Lower leg skin (tissue), 4 donors: Measurements from ENCODE around the gene SCLY. TPM values are rescaled to one million over a fixed set of nuclear protein-coding genes. Genes with fewer than 3 reads are reported as not detected.

ENCODE experiments used
- DNase-seq, 2 donors: peaks; one replicate each; pipeline ENCODE4 v3.0.0-alpha.2; 2019; ENCODE audit warnings: low spot score in 2 of 2
- H3K4me3 ChIP-seq: fragments of 200-600 bp; sonication (generic); 2 replicates; pipeline ENCODE4 v1.5.1; 2017; ENCODE audit warnings: mild to moderate bottlenecking, low read depth; ENCODE audit not compliant: poor library complexity, severe bottlenecking
- CTCF ChIP-seq, 3 donors: fragments of 450-650 bp; IDR thresholded peaks; one replicate each; pipeline ENCODE4 v1.5.1; 2016; ENCODE audit warnings: antibody characterized with exemption in 3 of 3, mild to moderate bottlenecking in 3 of 3, moderate library complexity in 2 of 3
- POLR2A ChIP-seq, 2 donors: fragments of 450-650 bp; IDR thresholded peaks; one replicate each; pipeline ENCODE4 v1.6.1; 2016 to 2017; ENCODE audit warnings: antibody characterized with exemption in 2 of 2, mild to moderate bottlenecking in 1 of 2, moderate library complexity in 1 of 2
- WGBS, 2 donors: methylation state at CpG; one replicate each; pipeline ENCODE4 v1.1.5; 2018; 5-methylcytosine and 5-hydroxymethylcytosine counted together
- intact Hi-C: fragments of 100-400 bp; cut with DNase I; formaldehyde crosslinking; loops from one replicate; pipeline ENCODE4 v1.15.0; 2023; ENCODE audit warnings: low total_unique reads
- total RNA-seq, 4 donors: library from RNA; depleted of rRNA; stranded (reverse); fragments of >200 nt; gene quantifications; one replicate each; pipeline ENCODE4 v1.1.0, GENCODE V29; 2016

Gene SCLY
- total RNA-seq, 4 donors from 2014 or later = 2.4 to 12.1 (median 8.2) TPM

- TF ChIP-seq POLR2A (IDR thresholded peaks at IDR 0.05) = no peak
- DNase-seq = no peak
- intact Hi-C loops = no loop called here
- WGBS, 2 donors = 90 to 92% methylated on average over 4 of the region's 4 CpGs
- H3K4me3 ChIP-seq = no peak overlapping the region
Observed at GRCh38 chr2:238021327-238021726, 39.5 kb upstream of the SCLY start.

- no peak overlapping the region for H3K4me3 ChIP-seq
- TF ChIP-seq POLR2A (IDR thresholded peaks at IDR 0.05) (no peak), CTCF (IDR thresholded peaks at IDR 0.05) (no peak)
- intact Hi-C loops = no loop called here
- WGBS, 2 donors = 95% methylated on average over 5 of the region's 5 CpGs
- DNase-seq = no peak
Observed at GRCh38 chr2:238022594-238023157, 38.1 kb upstream of the SCLY start.

GRCh38 chr2:238023608-238024007 lies 37.2 kb upstream of the SCLY start:
- TF ChIP-seq POLR2A (IDR thresholded peaks at IDR 0.05) (no peak), CTCF (IDR thresholded peaks at IDR 0.05) (no peak)
- no peak overlapping the region for H3K4me3 ChIP-seq
- intact Hi-C loops = no loop called here
- no peak for DNase-seq
- 92 to 100% methylated on average over 2 of the region's 2 CpGs for WGBS, 2 donors

GRCh38 chr2:238024986-238025385 lies 35.8 kb upstream of the SCLY start:
- no peak for DNase-seq
- intact Hi-C loops = no loop called here
- TF ChIP-seq CTCF (IDR thresholded peaks at IDR 0.05) = no peak
- TF ChIP-seq POLR2A (IDR thresholded peaks at IDR 0.05) = no peak
- no peak overlapping the region for H3K4me3 ChIP-seq
- 75 to 87% methylated on average over 8 of the region's 8 CpGs for WGBS, 2 donors

- no peak for TF ChIP-seq CTCF (IDR thresholded peaks at IDR 0.05)
- TF ChIP-seq POLR2A (IDR thresholded peaks at IDR 0.05) = no peak
- WGBS, 2 donors = 86% methylated on average over 9 of the region's 9 CpGs
- H3K4me3 ChIP-seq = no peak overlapping the region
- intact Hi-C loops = no loop called here
- no peak for DNase-seq
Observed at GRCh38 chr2:238025741-238026360, 35.0 kb upstream of the SCLY start.

- no peak overlapping the region for H3K4me3 ChIP-seq
- TF ChIP-seq POLR2A (IDR thresholded peaks at IDR 0.05) (no peak), CTCF (IDR thresholded peaks at IDR 0.05) (no peak)
- WGBS, 2 donors = 82 to 85% methylated on average over 4 of the region's 4 CpGs
- DNase-seq = no peak
- intact Hi-C loops = no loop called here
Observed at GRCh38 chr2:238027058-238027457, 33.7 kb upstream of the SCLY start.
